ENCODE measurements around the gene MAGI1. TPM values are rescaled to one million over a fixed set of nuclear protein-coding genes. Genes with fewer than 3 reads are reported as not detected.

Gene MAGI1
- total RNA-seq, 4 donors from 2014 or later, result 49.5 to 72.1 (median 67.6) TPM

GRCh38 chr3:65432388-65433003, 606.2 kb downstream of the MAGI1 start:
- no peaks in the 10 kb centered on the region for H3K9me3 ChIP-seq
- peaks cover 0 to 6% (median 0%) of the 10 kb centered on the region in 3 donors for H3K36me3 ChIP-seq
- no peaks in the 10 kb centered on the region for H3K27me3 ChIP-seq
- no peak overlapping the region for H3K4me3 ChIP-seq
- no peak for DNase-seq
- no peaks in the 10 kb centered on the region for H3K4me1 ChIP-seq
- TF ChIP-seq POLR2A (IDR thresholded peaks at IDR 0.05), result no peak
- TF ChIP-seq CTCF (IDR thresholded peaks at IDR 0.05), result no peak
- no peak overlapping the region for H3K27ac ChIP-seq

GRCh38 chr3:65425880-65426279, 612.8 kb downstream of the MAGI1 start:
- Histone ChIP-seq H3K27ac (no peak overlapping the region), H3K9me3 (no peaks in the 10 kb centered on the region), H3K4me3 (no peak overlapping the region), H3K36me3 (peaks cover 0 to 6% (median 0%) of the 10 kb centered on the region in 3 donors), H3K27me3 (no peaks in the 10 kb centered on the region), H3K4me1 (no peaks in the 10 kb centered on the region)
- TF ChIP-seq CTCF (IDR thresholded peaks at IDR 0.05) (peak in 3 of 6 experiments; percentile 3 to 10 (median 9)), POLR2A (IDR thresholded peaks at IDR 0.05) (no peak)
- DNase-seq, result no peak

GRCh38 chr3:65422154-65422553, 616.6 kb downstream of the MAGI1 start:
- Histone ChIP-seq H3K27ac (no peak overlapping the region), H3K4me3 (no peak overlapping the region), H3K27me3 (no peaks in the 10 kb centered on the region), H3K9me3 (no peaks in the 10 kb centered on the region), H3K4me1 (no peaks in the 10 kb centered on the region), H3K36me3 (no peaks in the 10 kb centered on the region)
- TF ChIP-seq CTCF (IDR thresholded peaks at IDR 0.05) (no peak), POLR2A (IDR thresholded peaks at IDR 0.05) (no peak)
- DNase-seq, result no peak

- Histone ChIP-seq H3K27ac (no peak overlapping the region), H3K27me3 (no peaks in the 10 kb centered on the region), H3K4me3 (no peak overlapping the region), H3K9me3 (no peaks in the 10 kb centered on the region), H3K4me1 (no peaks in the 10 kb centered on the region), H3K36me3 (no peaks in the 10 kb centered on the region)
- TF ChIP-seq CTCF (IDR thresholded peaks at IDR 0.05) (no peak), POLR2A (IDR thresholded peaks at IDR 0.05) (no peak)
- no peak for DNase-seq
Observed at GRCh38 chr3:65419233-65419632, 619.5 kb downstream of the MAGI1 start.

- Histone ChIP-seq H3K4me3 (no peak overlapping the region), H3K27me3 (no peaks in the 10 kb centered on the region), H3K9me3 (no peaks in the 10 kb centered on the region), H3K27ac (no peak overlapping the region), H3K36me3 (no peaks in the 10 kb centered on the region), H3K4me1 (peaks cover 0 to 9% (median 0%) of the 10 kb centered on the region in 4 donors)
- TF ChIP-seq CTCF (IDR thresholded peaks at IDR 0.05) (no peak), POLR2A (IDR thresholded peaks at IDR 0.05) (no peak)
- DNase-seq, result no peak
Observed at GRCh38 chr3:65413891-65414290, 624.8 kb downstream of the MAGI1 start.
